Activated CD8-positive, alpha-beta T cell treated with anti-CD3 and anti-CD28 coated beads, Interleukin-2, amount 10 ng/mL, durations not matched to agents 7 days and 5 days (primary cell): Measurements from ENCODE around the gene EHF. TPM values are rescaled to one million over a fixed set of nuclear protein-coding genes. Genes with fewer than 3 reads are reported as not detected.
"Not testable (repeated sequence)": the region's sequence is repeated elsewhere in the genome, so short reads cannot be mapped to it uniquely, and the experiment has no call there.

Experiments
- ATAC-seq: fragments of 150-1000 bp; cut with Tn5 transposase; one replicate; pipeline ENCODE4 v1.10.0; 2021; ENCODE audit warnings: moderate library complexity
- CTCF ChIA-PET: fragments of 350-600 bp; sonication (Branson Sonifier 250); formaldehyde crosslinking; loops from one replicate; lab custom pipeline; 2021; ENCODE audit warnings: antibody characterized with exemption; lab: Charles Lee
- POLR2A ChIA-PET: fragments of 350-600 bp; sonication (Branson Sonifier 250); formaldehyde crosslinking; loops from one replicate; lab custom pipeline; 2021; ENCODE audit warnings: antibody characterized with exemption; lab: Charles Lee
- DNase-seq: peaks from one replicate; pipeline ENCODE4 v3.0.0-alpha.2; 2020
- H3K27ac Mint-ChIP-seq: one replicate; pipeline ENCODE4 v1.8.0; 2021; ENCODE audit warnings: mild to moderate bottlenecking, mixed read lengths
- H3K27me3 Mint-ChIP-seq: one replicate; pipeline ENCODE4 v1.8.0; 2021; ENCODE audit warnings: low read depth, mixed read lengths
- H3K36me3 Mint-ChIP-seq: one replicate; pipeline ENCODE4 v1.8.0; 2021; ENCODE audit warnings: low read depth, mixed read lengths
- H3K4me1 Mint-ChIP-seq: one replicate; pipeline ENCODE4 v1.8.0; 2021; ENCODE audit warnings: low read depth, mixed read lengths
- H3K4me3 Mint-ChIP-seq: one replicate; pipeline ENCODE4 v1.8.0; 2021; ENCODE audit warnings: mild to moderate bottlenecking, mixed read lengths
- H3K9me3 Mint-ChIP-seq: one replicate; pipeline ENCODE4 v1.8.0; 2022; ENCODE audit warnings: mixed read lengths; ENCODE audit not compliant: insufficient read depth
- total RNA-seq, 2 experiments: library from RNA; stranded (reverse); gene quantifications; one replicate each; pipeline ENCODE4 v1.2.3, GENCODE V29; 2021

Gene EHF
- total RNA-seq, 2 experiments from 2014 or later: not detected

- Mint-ChIP-seq H3K4me1 (no peaks in the 10 kb centered on the region), H3K9me3 (no peaks in the 10 kb centered on the region), H3K27me3 (peaks cover 48% of the 10 kb centered on the region), H3K4me3 (no peak overlapping the region), H3K36me3 (no peaks in the 10 kb centered on the region), H3K27ac (no peak overlapping the region)
- ATAC-seq: no peak
- DNase-seq: no peak
- POLR2A ChIA-PET: no interaction called here
- CTCF ChIA-PET: interaction anchor here (5.1 kb wide), 1 partner anchor 303 kb away, joined by 30 read pairs; no protein-coding TSS in a partner anchor
Observed at GRCh38 chr11:34588701-34589100, 32.2 kb upstream of the EHF start.

- H3K36me3 Mint-ChIP-seq, ATAC-seq, H3K9me3 Mint-ChIP-seq, H3K4me1 Mint-ChIP-seq, H3K27ac Mint-ChIP-seq, H3K4me3 Mint-ChIP-seq, POLR2A ChIA-PET, DNase-seq: not testable (repeated sequence)
- CTCF ChIA-PET: interaction anchor here (5.1 kb wide), 1 partner anchor 303 kb away, joined by 30 read pairs; no protein-coding TSS in a partner anchor
- peaks cover 49% of the 10 kb centered on the region for H3K27me3 Mint-ChIP-seq
Observed at GRCh38 chr11:34589177-34589576, 31.7 kb upstream of the EHF start.

GRCh38 chr11:34593085-34593484 lies 27.8 kb upstream of the EHF start:
- H3K27ac Mint-ChIP-seq: no peak overlapping the region
- no peak for ATAC-seq
- no peaks in the 10 kb centered on the region for H3K9me3 Mint-ChIP-seq
- CTCF ChIA-PET: no interaction called here
- POLR2A ChIA-PET: no interaction called here
- no peaks in the 10 kb centered on the region for H3K36me3 Mint-ChIP-seq
- H3K4me1 Mint-ChIP-seq: no peaks in the 10 kb centered on the region
- DNase-seq: no peak
- peaks cover 44% of the 10 kb centered on the region for H3K27me3 Mint-ChIP-seq
- no peak overlapping the region for H3K4me3 Mint-ChIP-seq

GRCh38 chr11:34594603-34595002 lies 26.3 kb upstream of the EHF start:
- ChIA-PET CTCF (interaction anchor here (1.4 kb wide), 1 partner anchor 9 kb away, joined by 5 read pairs; no protein-coding TSS in a partner anchor), POLR2A (no interaction called here)
- no peak overlapping the region for H3K27ac Mint-ChIP-seq
- no peaks in the 10 kb centered on the region for H3K36me3 Mint-ChIP-seq
- ATAC-seq: no peak
- no peak for DNase-seq
- H3K9me3 Mint-ChIP-seq: no peaks in the 10 kb centered on the region
- peaks cover 3% of the 10 kb centered on the region for H3K4me1 Mint-ChIP-seq
- peaks cover 36% of the 10 kb centered on the region for H3K27me3 Mint-ChIP-seq
- no peak overlapping the region for H3K4me3 Mint-ChIP-seq

- Mint-ChIP-seq H3K36me3 (no peaks in the 10 kb centered on the region), H3K27me3 (peaks cover 32% of the 10 kb centered on the region), H3K27ac (no peak overlapping the region), H3K4me1 (peaks cover 9% of the 10 kb centered on the region), H3K4me3 (no peak overlapping the region), H3K9me3 (no peaks in the 10 kb centered on the region)
- ATAC-seq (no peak), DNase-seq (no peak)
- ChIA-PET CTCF (interaction anchor here (1.4 kb wide), 1 partner anchor 9 kb away, joined by 5 read pairs; no protein-coding TSS in a partner anchor), POLR2A (interaction anchor here (0.5 kb wide), 1 partner anchor 674 kb away, joined by 3 read pairs; no protein-coding TSS in a partner anchor)
Observed at GRCh38 chr11:34595391-34595790, 25.5 kb upstream of the EHF start.

- Mint-ChIP-seq H3K36me3 (no peaks in the 10 kb centered on the region), H3K27me3 (peaks cover 27% of the 10 kb centered on the region), H3K4me3 (no peak overlapping the region), H3K27ac (no peak overlapping the region), H3K4me1 (peaks cover 9% of the 10 kb centered on the region), H3K9me3 (no peaks in the 10 kb centered on the region)
- POLR2A ChIA-PET: interaction anchor here (0.5 kb wide), 1 partner anchor 674 kb away, joined by 3 read pairs; no protein-coding TSS in a partner anchor
- CTCF ChIA-PET: interaction anchor here (1.6 kb wide), 1 partner anchor 10 kb away, joined by 4 read pairs; no protein-coding TSS in a partner anchor
- no peak for DNase-seq
- no peak for ATAC-seq
Observed at GRCh38 chr11:34595960-34596644, 24.8 kb upstream of the EHF start.

- no peak overlapping the region for H3K4me3 Mint-ChIP-seq
- ChIA-PET POLR2A (no interaction called here), CTCF (no interaction called here)
- H3K36me3 Mint-ChIP-seq: no peaks in the 10 kb centered on the region
- no peak for ATAC-seq
- no peak for DNase-seq
- H3K9me3 Mint-ChIP-seq: no peaks in the 10 kb centered on the region
- no peak overlapping the region for H3K27ac Mint-ChIP-seq
- peaks cover 9% of the 10 kb centered on the region for H3K4me1 Mint-ChIP-seq
- peaks cover 6% of the 10 kb centered on the region for H3K27me3 Mint-ChIP-seq
Observed at GRCh38 chr11:34599406-34599945, 21.4 kb upstream of the EHF start.

- Mint-ChIP-seq H3K36me3 (no peaks in the 10 kb centered on the region), H3K4me3 (no peak overlapping the region), H3K9me3 (no peaks in the 10 kb centered on the region), H3K27me3 (peaks cover 6% of the 10 kb centered on the region), H3K27ac (no peak overlapping the region), H3K4me1 (peaks cover 9% of the 10 kb centered on the region)
- CTCF ChIA-PET: no interaction called here
- POLR2A ChIA-PET: no interaction called here
- ATAC-seq (no peak), DNase-seq (no peak)
Observed at GRCh38 chr11:34600339-34601084, 20.4 kb upstream of the EHF start.

- POLR2A ChIA-PET: no interaction called here
- peaks cover 9% of the 10 kb centered on the region for H3K4me1 Mint-ChIP-seq
- peaks cover 6% of the 10 kb centered on the region for H3K27me3 Mint-ChIP-seq
- no peaks in the 10 kb centered on the region for H3K9me3 Mint-ChIP-seq
- DNase-seq (no peak), ATAC-seq (no peak)
- H3K27ac Mint-ChIP-seq: no peak overlapping the region
- CTCF ChIA-PET: no interaction called here
- no peaks in the 10 kb centered on the region for H3K36me3 Mint-ChIP-seq
- H3K4me3 Mint-ChIP-seq: no peak overlapping the region
Observed at GRCh38 chr11:34601085-34601444, 19.8 kb upstream of the EHF start.

GRCh38 chr11:34601609-34602008 lies 19.3 kb upstream of the EHF start:
- no peak for ATAC-seq
- peaks cover 9% of the 10 kb centered on the region for H3K4me1 Mint-ChIP-seq
- H3K27ac Mint-ChIP-seq: no peak overlapping the region
- H3K36me3 Mint-ChIP-seq: no peaks in the 10 kb centered on the region
- no peaks in the 10 kb centered on the region for H3K9me3 Mint-ChIP-seq
- peaks cover 4% of the 10 kb centered on the region for H3K27me3 Mint-ChIP-seq
- CTCF ChIA-PET: no interaction called here
- no peak overlapping the region for H3K4me3 Mint-ChIP-seq
- POLR2A ChIA-PET: no interaction called here
- no peak for DNase-seq

- ChIA-PET CTCF (no interaction called here), POLR2A (no interaction called here)
- Mint-ChIP-seq H3K27ac (no peak overlapping the region), H3K4me1 (peaks cover 9% of the 10 kb centered on the region), H3K27me3 (peaks cover 2% of the 10 kb centered on the region), H3K9me3 (no peaks in the 10 kb centered on the region), H3K4me3 (no peak overlapping the region), H3K36me3 (no peaks in the 10 kb centered on the region)
- ATAC-seq (no peak), DNase-seq (no peak)
Observed at GRCh38 chr11:34602245-34602644, 18.6 kb upstream of the EHF start.
